Ascending aorta (tissue), 2 donors: ENCODE data around the gene PCSK5. TPM values are rescaled to one million over a fixed set of nuclear protein-coding genes. Genes with fewer than 3 reads are reported as not detected.
A peak's percentile ranks its signal among the peaks of the same experiment; 100 is the strongest.

Source experiments
- DNase-seq, 2 donors: peaks; one replicate each; pipeline ENCODE4 v3.0.0-alpha.2; 2019; ENCODE audit warnings: low spot score in 2 of 2
- H3K27ac ChIP-seq, 2 donors: fragments of 200-600 bp; sonication (generic); one replicate each; pipeline ENCODE4 v1.5.1; 2016 to 2017; ENCODE audit warnings: mild to moderate bottlenecking in 1 of 2
- H3K27me3 ChIP-seq: fragments of 200-600 bp; sonication (generic); one replicate; pipeline ENCODE4 v1.5.1; 2017
- H3K36me3 ChIP-seq, 2 donors: fragments of 200-600 bp; sonication (generic); one replicate each; pipeline ENCODE4 v1.5.1; 2016
- H3K4me1 ChIP-seq, 2 donors: fragments of 200-600 bp; sonication (generic); one replicate each; pipeline ENCODE4 v1.5.1; 2016 to 2017; ENCODE audit warnings: mild to moderate bottlenecking in 1 of 2
- H3K4me3 ChIP-seq, 2 donors: fragments of 200-600 bp; sonication (generic); one replicate each; pipeline ENCODE4 v1.5.1; 2016 to 2017; ENCODE audit warnings: mild to moderate bottlenecking in 1 of 2
- H3K9me3 ChIP-seq, 2 donors: fragments of 200-600 bp; sonication (generic); one replicate each; pipeline ENCODE4 v1.5.1; 2016
- intact Hi-C: fragments of 100-400 bp; cut with DNase I; formaldehyde crosslinking; loops from one replicate; pipeline ENCODE4 v1.15.1; 2023
- total RNA-seq: library from RNA; depleted of rRNA; stranded (reverse); fragments of >200 nt; gene quantifications from one replicate; pipeline ENCODE4 v1.1.0, GENCODE V29; 2016
- TF ChIP-seq, protein P1 (sequence below), 3 experiments: fragments of 200-600 bp in 2 of 3; fragments of 450-650 bp in 1 of 3; sonication (generic) in 2 of 3; IDR thresholded peaks; one replicate each; pipeline ENCODE4 v1.5.1; 2016 to 2019; ENCODE audit warnings: antibody characterized with exemption in 3 of 3, mild to moderate bottlenecking in 1 of 3, moderate library complexity in 1 of 3

Gene PCSK5
- total RNA-seq, 1 donor from 2014 or later = 66.3 TPM

DNA sequence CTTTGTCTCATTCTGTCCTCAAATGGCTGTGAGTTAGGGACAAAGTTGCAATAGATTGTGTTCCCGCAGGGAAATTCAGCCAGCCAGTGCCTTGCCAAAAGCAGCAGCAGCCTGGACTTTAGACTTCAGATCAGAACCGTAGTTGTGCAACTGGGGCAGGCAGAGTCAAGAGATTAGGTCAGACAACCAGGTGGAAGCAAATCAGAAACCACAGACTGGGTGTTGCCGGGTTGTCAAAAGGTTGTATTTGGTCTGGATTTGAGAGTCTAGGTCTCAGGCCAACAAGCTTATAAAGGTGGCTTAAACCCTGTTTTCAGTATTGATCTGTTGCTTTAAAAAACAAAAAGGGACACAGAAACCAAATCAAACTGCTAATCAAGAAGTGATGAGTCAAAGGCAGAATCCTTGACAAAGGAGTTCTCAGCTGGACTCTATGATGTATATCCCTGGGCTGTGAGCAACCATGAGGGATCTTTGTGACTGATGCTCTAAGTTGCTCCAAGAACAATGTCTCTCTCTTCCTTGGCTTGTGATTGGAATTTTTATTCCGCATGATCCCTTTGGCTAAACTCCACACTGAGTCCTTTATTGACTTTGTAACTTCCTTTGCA is 482.8 kb downstream of the PCSK5 start:
- TF ChIP-seq, protein P1, sequence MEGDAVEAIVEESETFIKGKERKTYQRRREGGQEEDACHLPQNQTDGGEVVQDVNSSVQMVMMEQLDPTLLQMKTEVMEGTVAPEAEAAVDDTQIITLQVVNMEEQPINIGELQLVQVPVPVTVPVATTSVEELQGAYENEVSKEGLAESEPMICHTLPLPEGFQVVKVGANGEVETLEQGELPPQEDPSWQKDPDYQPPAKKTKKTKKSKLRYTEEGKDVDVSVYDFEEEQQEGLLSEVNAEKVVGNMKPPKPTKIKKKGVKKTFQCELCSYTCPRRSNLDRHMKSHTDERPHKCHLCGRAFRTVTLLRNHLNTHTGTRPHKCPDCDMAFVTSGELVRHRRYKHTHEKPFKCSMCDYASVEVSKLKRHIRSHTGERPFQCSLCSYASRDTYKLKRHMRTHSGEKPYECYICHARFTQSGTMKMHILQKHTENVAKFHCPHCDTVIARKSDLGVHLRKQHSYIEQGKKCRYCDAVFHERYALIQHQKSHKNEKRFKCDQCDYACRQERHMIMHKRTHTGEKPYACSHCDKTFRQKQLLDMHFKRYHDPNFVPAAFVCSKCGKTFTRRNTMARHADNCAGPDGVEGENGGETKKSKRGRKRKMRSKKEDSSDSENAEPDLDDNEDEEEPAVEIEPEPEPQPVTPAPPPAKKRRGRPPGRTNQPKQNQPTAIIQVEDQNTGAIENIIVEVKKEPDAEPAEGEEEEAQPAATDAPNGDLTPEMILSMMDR (IDR thresholded peaks at IDR 0.05) = no peak
- no peaks in the 10 kb centered on the region for H3K9me3 ChIP-seq
- H3K4me1 ChIP-seq = peaks cover 7 to 9% of the 10 kb centered on the region in 2 donors
- DNase-seq = no peak
- intact Hi-C loops = no loop called here
- no peaks in the 10 kb centered on the region for H3K36me3 ChIP-seq
- H3K27ac ChIP-seq = peak overlapping the region in 1 of 2 donors; percentile 34
- H3K27me3 ChIP-seq = no peaks in the 10 kb centered on the region
- H3K4me3 ChIP-seq = no peak overlapping the region

- Histone ChIP-seq H3K4me3 (no peak overlapping the region), H3K9me3 (no peaks in the 10 kb centered on the region), H3K4me1 (peaks cover 7 to 9% of the 10 kb centered on the region in 2 donors), H3K27me3 (no peaks in the 10 kb centered on the region), H3K27ac (no peak overlapping the region), H3K36me3 (no peaks in the 10 kb centered on the region)
- TF ChIP-seq, protein P1 (IDR thresholded peaks at IDR 0.05) = no peak
- DNase-seq = no peak
- intact Hi-C loops = no loop called here
Measured at GRCh38 chr9:76373784-76374474, 483.5 kb downstream of the PCSK5 start.

DNA sequence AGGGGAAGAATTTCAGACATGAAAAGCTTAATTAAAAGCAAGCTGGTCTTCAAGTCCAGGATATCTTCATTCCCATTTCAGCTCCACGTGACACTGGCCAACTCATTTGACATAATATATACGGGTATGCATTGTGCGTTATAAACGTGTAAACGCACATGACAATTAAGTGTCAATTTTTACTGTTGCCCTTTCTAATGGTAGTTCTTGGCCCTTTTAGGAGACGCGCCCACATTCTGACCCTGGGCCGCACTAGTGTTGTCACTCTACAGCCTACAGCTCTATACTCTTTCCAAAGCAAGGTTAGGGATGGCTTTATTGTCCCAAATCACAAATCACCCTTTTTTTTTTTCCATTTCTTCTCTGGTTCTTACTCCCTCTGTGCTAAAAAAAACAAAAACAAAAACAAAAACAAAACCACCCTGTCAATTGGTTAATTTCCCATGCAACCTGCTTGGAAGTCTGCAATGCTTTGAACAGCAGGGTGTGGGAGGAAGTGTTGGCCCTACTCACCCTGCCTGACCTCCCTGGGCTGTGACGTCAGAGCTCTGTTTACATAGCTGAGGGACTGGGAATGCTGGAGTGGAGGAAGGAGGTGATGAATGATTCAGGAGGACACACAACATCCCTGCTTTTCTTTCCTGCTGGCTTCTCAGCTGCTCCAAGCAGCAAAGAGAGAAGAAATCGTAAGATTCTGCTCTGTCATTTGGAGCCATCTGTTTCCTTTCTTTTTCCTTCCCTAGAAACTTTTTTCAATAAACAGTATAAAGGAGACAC is 484.5 kb downstream of the PCSK5 start:
- TF ChIP-seq, protein P1 (IDR thresholded peaks at IDR 0.05) = no peak
- intact Hi-C loops = no loop called here
- no peaks in the 10 kb centered on the region for H3K36me3 ChIP-seq
- no peak overlapping the region for H3K27ac ChIP-seq
- H3K27me3 ChIP-seq = no peaks in the 10 kb centered on the region
- no peak for DNase-seq
- peaks cover 7 to 9% of the 10 kb centered on the region in 2 donors for H3K4me1 ChIP-seq
- H3K9me3 ChIP-seq = no peaks in the 10 kb centered on the region
- H3K4me3 ChIP-seq = no peak overlapping the region

GRCh38 chr9:76377791-76378190 is 487.3 kb downstream of the PCSK5 start:
- no peak overlapping the region for H3K4me3 ChIP-seq
- intact Hi-C loops = no loop called here
- peaks cover 1 to 5% of the 10 kb centered on the region in 2 donors for H3K4me1 ChIP-seq

GRCh38 chr9:76378367-76379073 is 488.0 kb downstream of the PCSK5 start:
- TF ChIP-seq, protein P1 (IDR thresholded peaks at IDR 0.05) = no peak
- no peaks in the 10 kb centered on the region for H3K4me1 ChIP-seq
- no peak overlapping the region for H3K27ac ChIP-seq
- DNase-seq = no peak
- no peak overlapping the region for H3K4me3 ChIP-seq
- intact Hi-C loops = no loop called here
- no peaks in the 10 kb centered on the region for H3K36me3 ChIP-seq
- H3K9me3 ChIP-seq = no peaks in the 10 kb centered on the region
- no peaks in the 10 kb centered on the region for H3K27me3 ChIP-seq

More at GRCh38 chr9:76377791-76378190, 487.3 kb downstream of the PCSK5 start:
- H3K9me3 ChIP-seq = no peaks in the 10 kb centered on the region
- TF ChIP-seq, protein P1 (IDR thresholded peaks at IDR 0.05) = no peak
- DNase-seq = no peak
- H3K36me3 ChIP-seq = no peaks in the 10 kb centered on the region
- H3K27me3 ChIP-seq = no peaks in the 10 kb centered on the region
- H3K27ac ChIP-seq = no peak overlapping the region
